Measurements from ENCODE around the gene ISLR. TPM values are rescaled to one million over a fixed set of nuclear protein-coding genes. Genes with fewer than 3 reads are reported as not detected.
"Not testable (repeated sequence)": the region's sequence is repeated elsewhere in the genome, so short reads cannot be mapped to it uniquely, and the experiment has no call there.

Gene ISLR
- total RNA-seq, 1 donor from 2014 or later = 37.4 TPM

- no peak for DNase-seq (ENCODE audit: low spot score)
Measured at GRCh38 chr15:74137537-74137894, 36.0 kb upstream of the ISLR start.

- no peak for DNase-seq (ENCODE audit: low spot score)
Measured at GRCh38 chr15:74138642-74139041, 34.9 kb upstream of the ISLR start.

- DNase-seq (ENCODE audit: low spot score) = no peak
Measured at GRCh38 chr15:74141591-74141990, 31.9 kb upstream of the ISLR start.

- no peak for DNase-seq (ENCODE audit: low spot score)
Measured at GRCh38 chr15:74144153-74144775, 29.2 kb upstream of the ISLR start.

GRCh38 chr15:74146277-74146800 lies 27.2 kb upstream of the ISLR start:
- DNase-seq (ENCODE audit: low spot score) = no peak

GRCh38 chr15:74147051-74147450 lies 26.5 kb upstream of the ISLR start:
- DNase-seq (ENCODE audit: low spot score) = no peak

- no peak for DNase-seq (ENCODE audit: low spot score)
Measured at GRCh38 chr15:74155766-74156417, 17.6 kb upstream of the ISLR start.

- DNase-seq (ENCODE audit: low spot score) = no peak
Measured at GRCh38 chr15:74156678-74157411, 16.7 kb upstream of the ISLR start.

GRCh38 chr15:74157868-74158827 lies 15.4 kb upstream of the ISLR start:
- DNase-seq (ENCODE audit: low spot score) = no peak

GRCh38 chr15:74158855-74159650 lies 14.5 kb upstream of the ISLR start:
- no peak for DNase-seq (ENCODE audit: low spot score)

GRCh38 chr15:74159773-74160172 lies 13.7 kb upstream of the ISLR start:
- no peak for DNase-seq (ENCODE audit: low spot score)

GRCh38 chr15:74160390-74160789 lies 13.1 kb upstream of the ISLR start:
- not testable (repeated sequence) for DNase-seq (ENCODE audit: low spot score)

GRCh38 chr15:74162195-74162536 lies 11.3 kb upstream of the ISLR start:
- not testable (repeated sequence) for DNase-seq (ENCODE audit: low spot score)

- DNase-seq (ENCODE audit: low spot score) = no peak
Measured at GRCh38 chr15:74165461-74165860, 8.0 kb upstream of the ISLR start.

GRCh38 chr15:74167891-74168331 lies 5.6 kb upstream of the ISLR start:
- no peak for DNase-seq (ENCODE audit: low spot score)

- no peak for DNase-seq (ENCODE audit: low spot score)
Measured at GRCh38 chr15:74168711-74169126, 4.8 kb upstream of the ISLR start.

GRCh38 chr15:74170071-74170844 lies 3.3 kb upstream of the ISLR start:
- DNase-seq (ENCODE audit: low spot score) = peak; percentile 32

- DNase-seq (ENCODE audit: low spot score) = peak; percentile 32
Measured at GRCh38 chr15:74170875-74171578, 2.5 kb upstream of the ISLR start.

GRCh38 chr15:74171965-74172541 lies 1.5 kb upstream of the ISLR start:
- peak; percentile 37 for DNase-seq (ENCODE audit: low spot score)
